GM19193 (cell line): ENCODE measurements around the gene LSM14A.

Source experiments
- POLR2A ChIP-seq: IDR thresholded peaks from 4 replicates; pipeline ENCODE4 v1.6.1; 2011; ENCODE audit not compliant: insufficient read depth, insufficient read length; ENCODE audit errors: extremely low read depth

LSM14A gene

GRCh38 chr19:34149873-34150272 lies 22.4 kb upstream of the LSM14A start:
- no peak for TF ChIP-seq POLR2A

GRCh38 chr19:34150558-34150957 lies 21.7 kb upstream of the LSM14A start:
- no peak for TF ChIP-seq POLR2A

- TF ChIP-seq POLR2A = no peak
Observed at GRCh38 chr19:34151439-34151838, 20.9 kb upstream of the LSM14A start.

GRCh38 chr19:34154401-34154800 lies 17.9 kb upstream of the LSM14A start:
- TF ChIP-seq POLR2A = no peak

- TF ChIP-seq POLR2A = no peak
Observed at GRCh38 chr19:34155686-34156085, 16.6 kb upstream of the LSM14A start.

GRCh38 chr19:34165295-34165738 lies 7.0 kb upstream of the LSM14A start:
- TF ChIP-seq POLR2A = no peak

GRCh38 chr19:34171539-34171876 lies 796 bp upstream of the LSM14A start:
- no peak for TF ChIP-seq POLR2A

- TF ChIP-seq POLR2A = no peak
Observed at GRCh38 chr19:34172661-34173192, 423 bp downstream of the LSM14A start.

- TF ChIP-seq POLR2A = no peak
Observed at GRCh38 chr19:34173193-34173956, 1.1 kb downstream of the LSM14A start.

- no peak for TF ChIP-seq POLR2A
Observed at GRCh38 chr19:34176581-34176980, 4.3 kb downstream of the LSM14A start.

GRCh38 chr19:34178274-34178610 lies 5.9 kb downstream of the LSM14A start:
- no peak for TF ChIP-seq POLR2A

GRCh38 chr19:34179066-34179465 lies 6.8 kb downstream of the LSM14A start:
- TF ChIP-seq POLR2A = no peak

GRCh38 chr19:34180273-34180672 lies 8.0 kb downstream of the LSM14A start:
- TF ChIP-seq POLR2A = no peak

- no peak for TF ChIP-seq POLR2A
Observed at GRCh38 chr19:34180709-34181108, 8.4 kb downstream of the LSM14A start.

- no peak for TF ChIP-seq POLR2A
Observed at GRCh38 chr19:34181111-34181864, 9.0 kb downstream of the LSM14A start.

GRCh38 chr19:34182125-34182524 lies 9.8 kb downstream of the LSM14A start:
- TF ChIP-seq POLR2A = no peak
